ENCODE results near the gene PFN3.
"Not testable (repeated sequence)": the region's sequence is repeated elsewhere in the genome, so short reads cannot be mapped to it uniquely, and the experiment has no call there.

Gene PFN3

GRCh38 chr5:177396078-177396477, 4.4 kb downstream of the PFN3 start:
- no peak for DNase-seq (ENCODE audit: low read depth)

- no peak for DNase-seq (ENCODE audit: low read depth)
Observed at GRCh38 chr5:177393990-177394389, 6.5 kb downstream of the PFN3 start.

GRCh38 chr5:177393206-177393765, 7.2 kb downstream of the PFN3 start:
- no peak for DNase-seq (ENCODE audit: low read depth)

GRCh38 chr5:177392765-177393164, 7.7 kb downstream of the PFN3 start:
- DNase-seq (ENCODE audit: low read depth) = no peak

DNA sequence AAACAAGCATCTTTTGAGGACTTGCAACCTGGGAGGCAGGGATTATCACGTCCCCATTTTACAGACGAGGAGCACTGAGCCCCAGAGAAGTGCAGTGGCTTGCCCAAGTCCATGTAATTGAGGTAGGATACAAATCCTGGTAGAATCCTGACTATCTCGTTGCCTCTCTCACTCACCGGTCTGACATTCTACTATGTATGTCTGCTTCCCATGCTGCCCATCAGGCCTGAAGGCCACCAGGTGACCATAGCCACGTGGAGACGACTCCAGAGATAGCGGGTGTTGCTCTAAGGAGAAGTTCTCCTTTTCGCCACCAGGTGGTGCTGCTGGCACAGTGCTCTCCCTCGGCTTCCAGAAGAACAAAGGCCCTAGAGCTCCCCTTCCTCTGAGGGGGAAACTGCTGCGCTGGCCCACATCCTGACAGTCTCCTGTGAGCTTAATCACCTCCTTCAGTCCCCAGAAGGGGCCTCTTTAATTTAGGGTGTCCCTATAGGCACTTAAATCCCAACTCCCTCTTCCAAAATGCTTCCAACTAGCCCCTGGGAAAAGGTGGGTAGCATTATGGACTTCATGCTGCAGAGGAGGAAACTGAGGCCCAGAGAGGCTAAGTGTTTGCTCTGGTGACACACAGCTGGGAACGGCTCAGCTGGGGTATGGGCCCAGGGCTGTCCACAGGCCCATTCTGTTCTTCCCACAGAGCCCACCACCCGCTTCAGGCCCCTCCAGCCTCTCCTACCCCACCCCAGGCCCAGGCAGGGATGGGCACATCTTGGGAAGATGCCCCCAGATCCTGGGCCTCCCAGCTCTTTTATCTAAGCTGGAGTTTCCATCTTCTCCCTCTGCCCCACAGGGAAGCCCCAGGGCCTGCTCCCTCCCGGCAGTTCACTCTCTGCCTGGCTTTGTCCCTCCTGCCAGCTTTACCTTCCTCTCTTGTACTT, 9.8 kb downstream of the PFN3 start:
- peak; percentile 81 for DNase-seq (ENCODE audit: low read depth)

- DNase-seq (ENCODE audit: low read depth) = peak; percentile 51
Observed at GRCh38 chr5:177389241-177390169, 11.0 kb downstream of the PFN3 start.

- DNase-seq (ENCODE audit: low read depth) = no peak
Observed at GRCh38 chr5:177388521-177389052, 11.9 kb downstream of the PFN3 start.

DNA sequence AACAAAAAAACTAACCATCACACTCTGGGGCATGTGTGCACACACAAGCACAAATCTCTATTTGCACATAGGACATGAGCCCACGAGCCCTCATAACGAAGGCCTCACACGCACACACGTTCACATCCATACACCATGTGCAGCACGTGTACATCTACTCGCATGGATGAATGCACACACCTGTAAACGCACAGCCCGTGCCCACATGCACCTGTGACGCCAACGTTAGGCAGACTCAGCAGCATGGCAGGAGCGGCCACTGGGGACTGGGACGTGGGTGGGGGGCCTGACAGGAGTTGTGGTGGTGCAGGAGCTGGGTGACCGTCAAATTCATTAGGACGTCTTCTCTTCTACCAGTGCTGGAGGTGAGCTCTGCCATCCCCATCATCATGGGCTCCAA, 13.1 kb downstream of the PFN3 start:
- DNase-seq (ENCODE audit: low read depth) = no peak

DNA sequence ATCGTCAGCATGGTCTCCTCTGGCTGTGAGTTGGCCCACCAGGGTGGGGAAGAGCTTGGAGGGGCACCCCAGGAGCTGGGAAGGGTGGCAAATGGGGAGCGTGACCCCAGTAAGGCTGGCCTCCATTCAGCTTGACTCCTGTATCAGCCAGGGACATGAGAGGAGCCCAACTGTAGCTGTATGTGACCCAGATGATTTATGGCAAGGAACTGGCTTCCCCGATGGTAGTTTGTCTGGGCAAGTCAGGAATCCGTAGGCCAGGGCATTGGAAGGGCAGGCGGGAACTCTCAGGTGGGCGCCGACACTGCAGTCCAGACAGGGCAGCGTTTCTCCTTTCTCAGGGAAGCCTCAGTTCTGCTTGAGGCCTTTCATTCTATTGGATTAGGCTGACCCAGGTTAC, 13.9 kb downstream of the PFN3 start:
- no peak for DNase-seq (ENCODE audit: low read depth)

GRCh38 chr5:177385720-177386119, 14.7 kb downstream of the PFN3 start:
- DNase-seq (ENCODE audit: low read depth) = no peak

- DNase-seq (ENCODE audit: low read depth) = no peak
Observed at GRCh38 chr5:177384134-177384533, 16.3 kb downstream of the PFN3 start, which contains the start of gene SLC34A1. TSS of gene SLC34A1 (plus strand) at chr5:177384434. CDS start at chr5:177385742, 1,308 bp downstream.

- DNase-seq (ENCODE audit: low read depth) = no peak
Observed at GRCh38 chr5:177383181-177383580, 17.3 kb downstream of the PFN3 start.

GRCh38 chr5:177382423-177383029, 17.9 kb downstream of the PFN3 start:
- no peak for DNase-seq (ENCODE audit: low read depth)

DNA sequence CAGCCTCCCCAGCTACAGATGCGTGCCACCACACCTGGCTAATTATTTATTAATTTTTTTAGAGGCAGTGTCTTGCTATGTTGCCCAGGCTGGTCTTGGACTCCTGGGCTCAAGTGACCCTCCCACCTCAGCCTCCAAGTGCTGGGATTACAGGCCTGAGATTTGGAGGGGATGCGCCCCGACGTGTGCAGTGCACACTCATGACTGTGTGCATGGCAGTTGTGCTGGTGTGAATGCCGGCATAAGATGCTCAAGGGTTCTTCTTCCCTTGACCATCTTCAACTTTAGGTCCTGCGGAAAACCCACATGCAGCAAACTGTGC, 19.7 kb downstream of the PFN3 start:
- DNase-seq (ENCODE audit: low read depth) = no peak

DNA sequence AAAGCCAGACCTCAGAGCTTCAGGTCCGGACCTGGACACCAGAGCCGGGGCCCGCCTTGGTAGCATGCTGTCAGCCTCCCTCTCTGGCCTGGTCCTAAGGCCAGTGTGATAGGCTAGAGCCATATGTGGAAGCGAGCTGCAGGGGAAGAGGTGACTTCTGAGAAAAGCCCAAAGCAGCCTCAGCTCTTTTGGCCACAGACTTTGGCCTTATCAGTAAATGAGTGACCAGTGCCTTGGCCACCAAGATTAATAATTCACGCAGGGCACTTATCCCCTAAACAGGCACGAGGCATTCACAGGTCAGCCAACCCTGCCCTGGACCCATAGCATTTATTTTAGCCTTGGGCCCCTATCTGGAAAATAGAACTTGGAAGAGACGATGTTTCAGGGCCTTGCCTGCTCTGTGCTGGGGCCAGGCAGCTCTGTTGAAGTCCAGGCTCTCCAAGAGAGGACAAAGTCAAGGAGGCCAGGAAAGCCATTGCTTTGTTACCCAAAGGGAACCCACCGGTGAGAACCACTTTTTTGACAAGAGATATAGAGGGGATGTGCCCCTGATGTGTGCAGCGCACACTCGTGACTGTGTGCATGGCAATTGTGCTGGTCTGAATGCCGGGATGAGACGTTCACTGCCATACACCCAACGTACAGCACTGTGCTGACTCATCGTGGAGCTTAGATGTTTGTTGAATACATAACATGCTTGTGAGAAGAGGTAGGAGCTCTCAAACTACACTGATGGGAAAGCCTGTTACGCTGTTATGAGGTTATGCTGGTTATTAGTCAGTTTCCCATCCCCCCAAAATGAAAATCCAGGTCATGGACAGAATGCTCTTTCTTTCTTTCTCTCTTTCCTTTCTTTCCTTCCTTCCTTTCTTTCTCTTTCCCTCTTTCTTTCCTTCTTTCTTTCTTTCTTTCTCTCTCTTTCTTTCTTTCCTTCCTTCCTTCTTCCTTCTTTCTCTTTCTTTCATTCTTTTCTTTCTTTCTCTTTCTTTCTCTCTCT, 21.3 kb downstream of the PFN3 start:
- DNase-seq (ENCODE audit: low read depth) = no peak

- DNase-seq (ENCODE audit: low read depth) = no peak
Observed at GRCh38 chr5:177377851-177378776, 22.3 kb downstream of the PFN3 start.

DNA sequence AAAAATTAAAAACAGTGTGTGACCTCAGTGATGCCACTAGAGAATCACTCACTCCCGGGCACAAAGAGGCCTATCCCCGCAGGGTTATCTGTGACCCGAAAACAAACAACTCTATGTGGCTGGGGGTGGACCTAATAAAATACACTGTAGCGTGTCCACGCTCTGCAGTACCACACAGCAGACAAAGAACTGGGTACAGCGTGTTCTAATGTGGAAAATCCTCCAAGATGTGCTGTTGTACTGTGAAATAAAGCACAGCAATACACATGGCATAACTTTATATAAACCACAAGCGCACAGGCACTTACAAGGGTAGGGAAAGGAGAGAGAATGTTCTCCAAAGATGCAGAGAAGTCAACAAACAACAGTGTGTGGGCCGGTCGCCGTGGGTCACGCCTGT, 24.4 kb downstream of the PFN3 start:
- DNase-seq (ENCODE audit: low read depth) = no peak

DNA sequence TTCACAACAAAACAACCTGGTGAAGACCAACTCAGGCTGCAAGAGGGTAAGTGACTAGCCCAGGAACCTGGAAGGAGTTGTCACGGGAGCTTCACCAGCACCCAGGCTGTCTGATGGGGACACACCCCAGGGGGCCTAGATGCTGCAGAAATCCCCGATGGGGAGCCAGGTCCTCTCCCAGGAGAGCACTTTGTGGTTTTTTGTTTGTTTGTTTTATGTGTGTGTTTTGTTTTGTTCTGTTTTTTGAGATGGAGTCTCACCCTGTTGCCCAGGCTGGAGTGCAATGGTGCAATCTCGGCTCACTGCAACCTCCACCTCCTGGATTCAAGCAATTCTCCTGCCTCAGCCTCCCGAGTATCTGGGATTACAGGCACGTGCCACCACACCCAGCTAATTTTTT, 24.9 kb downstream of the PFN3 start:
- DNase-seq (ENCODE audit: low read depth) = not testable (repeated sequence)

GRCh38 chr5:177374211-177374610, 26.2 kb downstream of the PFN3 start:
- DNase-seq (ENCODE audit: low read depth) = no peak

All from activated gamma-delta T cell treated with anti-CD3 and anti-CD28 coated beads, Interleukin-2, amount 50 U/mL, for 16 hours (primary cell).